ENCODE measurements around the gene LRRFIP1. TPM values are rescaled to one million over a fixed set of nuclear protein-coding genes. Genes with fewer than 3 reads are reported as not detected.

The LRRFIP1 gene
- total and polyA plus RNA-seq, 2 donors (not counting 1 experiment from before 2014, with no cell fraction given) = 42.0 to 139 TPM

DNA sequence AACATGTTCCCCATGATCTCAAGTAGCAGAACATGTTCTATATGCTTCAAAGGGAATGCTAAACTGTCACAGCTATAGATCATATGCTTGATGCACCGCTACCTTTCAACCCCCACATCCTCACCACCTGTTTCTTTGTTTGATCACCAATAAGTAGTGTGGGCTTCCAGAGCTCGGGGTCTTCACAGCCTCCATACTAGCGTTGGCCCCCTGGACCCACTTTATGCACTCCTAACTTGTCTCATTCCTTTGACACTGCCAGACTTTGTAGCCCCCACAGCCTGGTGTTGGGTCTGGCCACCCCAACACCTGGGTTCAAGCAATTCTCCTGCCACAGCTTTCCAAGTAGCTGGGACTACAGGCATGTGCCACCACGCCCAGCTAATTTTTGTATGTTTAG lies 159.5 kb downstream of the LRRFIP1 start:
- DNase-seq (no peak), ATAC-seq (ENCODE audit: low read depth) (no peak)
- Histone ChIP-seq H3K79me2 (ENCODE audit: control insufficient read depth, insufficient read depth, low read length) (no peaks in the 10 kb centered on the region), H3K4me3 (ENCODE audit: control extremely low read depth in 1 of 5, extremely low read depth in 1 of 5, insufficient read depth in 1 of 5, low read depth in 2 of 5, low read length in 4 of 5) (no peak overlapping the region), H3K36me3 (replicated peaks in 1 of 2; ENCODE audit: control extremely low read depth in 1 of 2, control insufficient read depth in 1 of 2, extremely low read depth in 1 of 2, insufficient read depth in 2 of 2, low read length in 1 of 2) (peaks cover 2% of the 10 kb centered on the region in 2 experiments), H4K20me1 (ENCODE audit: control insufficient read depth, insufficient read depth, low read length, poor library complexity, severe bottlenecking) (no peaks in the 10 kb centered on the region), H3K4me1 (ENCODE audit: control insufficient read depth in 2 of 2, insufficient read depth in 2 of 2, low read length in 2 of 2) (no peaks in the 10 kb centered on the region), H3K27me3 (replicated peaks in 1 of 4; ENCODE audit: control extremely low read depth in 1 of 4, control insufficient read depth in 3 of 4, insufficient read depth in 4 of 4, low read length in 3 of 4) (no peaks in the 10 kb centered on the region), H3K4me2 (replicated peaks; ENCODE audit: low read depth, low read length, poor library complexity, severe bottlenecking) (no peak overlapping the region), H2AFZ (ENCODE audit: insufficient read depth, low read depth, low read length, poor library complexity, severe bottlenecking) (no peak overlapping the region), H3K9ac (ENCODE audit: low read length) (no peak overlapping the region), H3K27ac (ENCODE audit: low read length in 2 of 2) (no peak overlapping the region), H3K9me3 (ENCODE audit: control extremely low read depth in 1 of 3, control insufficient read depth in 2 of 3, insufficient read depth in 1 of 3, low read length in 2 of 3) (peaks cover 2 to 26% (median 12%) of the 10 kb centered on the region in 3 donors)
- H3K4me3 Mint-ChIP-seq = no peak overlapping the region
- H3K9me3 Mint-ChIP-seq (ENCODE audit: insufficient read depth) = peaks cover 6% of the 10 kb centered on the region
- ChIA-PET CTCF (no interaction called here), POLR2A (no interaction called here)
- H3K27me3 Mint-ChIP-seq = no peaks in the 10 kb centered on the region
- WGBS (ENCODE audit: insufficient coverage) = 100% methylated on average over 3 of the region's 4 CpGs
- intact Hi-C loops (cut with micrococcal nuclease) = no loop called here
- no peak overlapping the region for H3K27ac Mint-ChIP-seq
- TF ChIP-seq CTCF (IDR thresholded peaks at IDR 0.05) (no peak), EZH2 (IDR thresholded peaks at IDR 0.05; ENCODE audit: borderline replicate concordance, insufficient read depth, low read depth, low read length, poor library complexity, severe bottlenecking) (no peak)
- no peaks in the 10 kb centered on the region for H3K4me1 Mint-ChIP-seq

DNA sequence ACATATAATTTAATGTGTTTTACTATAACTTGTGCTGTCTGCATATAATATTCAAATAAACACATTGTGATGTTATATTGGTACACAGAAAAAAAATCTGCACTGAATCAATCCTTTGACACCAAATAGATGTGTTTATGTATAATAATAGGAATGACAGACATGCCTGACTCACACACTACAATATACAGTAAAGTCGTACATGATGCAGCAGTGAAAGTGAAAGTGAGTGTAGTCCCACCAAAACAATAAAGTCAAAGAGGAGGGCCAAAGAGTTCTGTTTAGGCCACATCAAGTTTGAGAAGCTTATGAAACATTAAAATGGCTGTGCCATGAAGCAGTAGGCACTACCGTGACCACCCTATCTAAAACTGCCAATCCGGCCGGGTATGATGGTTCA lies 163.0 kb downstream of the LRRFIP1 start:
- Histone ChIP-seq H3K4me3 (ENCODE audit: control extremely low read depth in 1 of 5, extremely low read depth in 1 of 5, insufficient read depth in 1 of 5, low read depth in 2 of 5, low read length in 4 of 5) (no peak overlapping the region), H3K36me3 (replicated peaks in 1 of 2; ENCODE audit: control extremely low read depth in 1 of 2, control insufficient read depth in 1 of 2, extremely low read depth in 1 of 2, insufficient read depth in 2 of 2, low read length in 1 of 2) (no peaks in the 10 kb centered on the region), H4K20me1 (ENCODE audit: control insufficient read depth, insufficient read depth, low read length, poor library complexity, severe bottlenecking) (no peaks in the 10 kb centered on the region), H3K27ac (ENCODE audit: low read length in 2 of 2) (no peak overlapping the region), H3K79me2 (ENCODE audit: control insufficient read depth, insufficient read depth, low read length) (no peaks in the 10 kb centered on the region), H3K27me3 (replicated peaks in 1 of 4; ENCODE audit: control extremely low read depth in 1 of 4, control insufficient read depth in 3 of 4, insufficient read depth in 4 of 4, low read length in 3 of 4) (no peaks in the 10 kb centered on the region), H2AFZ (ENCODE audit: insufficient read depth, low read depth, low read length, poor library complexity, severe bottlenecking) (no peak overlapping the region), H3K4me1 (ENCODE audit: control insufficient read depth in 2 of 2, insufficient read depth in 2 of 2, low read length in 2 of 2) (no peaks in the 10 kb centered on the region), H3K4me2 (replicated peaks; ENCODE audit: low read depth, low read length, poor library complexity, severe bottlenecking) (no peak overlapping the region), H3K9me3 (ENCODE audit: control extremely low read depth in 1 of 3, control insufficient read depth in 2 of 3, insufficient read depth in 1 of 3, low read length in 2 of 3) (peaks cover 2 to 14% (median 12%) of the 10 kb centered on the region in 3 donors), H3K9ac (ENCODE audit: low read length) (no peak overlapping the region)
- ChIA-PET POLR2A (no interaction called here), CTCF (interaction anchor here (0.8 kb wide), 1 partner anchor 45 kb away, joined by 3 read pairs; no protein-coding TSS in a partner anchor)
- intact Hi-C loops (cut with micrococcal nuclease) = no loop called here
- H3K9me3 Mint-ChIP-seq (ENCODE audit: insufficient read depth) = peaks cover 6% of the 10 kb centered on the region
- no peak for DNase-seq
- TF ChIP-seq CTCF (IDR thresholded peaks at IDR 0.05) = no peak
- TF ChIP-seq EZH2 (IDR thresholded peaks at IDR 0.05; ENCODE audit: borderline replicate concordance, insufficient read depth, low read depth, low read length, poor library complexity, severe bottlenecking) = no peak
- 100% methylated on average over 3 of the region's 4 CpGs for WGBS (ENCODE audit: insufficient coverage)
- H3K4me1 Mint-ChIP-seq = no peaks in the 10 kb centered on the region
- no peak overlapping the region for H3K27ac Mint-ChIP-seq
- no peak overlapping the region for H3K4me3 Mint-ChIP-seq
- H3K27me3 Mint-ChIP-seq = no peaks in the 10 kb centered on the region
- ATAC-seq (ENCODE audit: low read depth) = no peak
